SU-DHL-6 (cell line): ENCODE results near the gene DRAP1.

Experiments
- H2AFZ ChIP-seq: fragments of 200-600 bp; sonication (generic); 2 replicates; pipeline ENCODE4 v1.6.1; 2014; ENCODE audit warnings: low read depth, mild to moderate bottlenecking, moderate library complexity, mixed read lengths, antibody characterized with exemption, low read length; ENCODE audit not compliant: severe bottlenecking
- H3F3A ChIP-seq: fragments of 200-600 bp; shearing (Covaris generic); 2 replicates; pipeline ENCODE4 v1.6.0; 2016; ENCODE audit warnings: antibody characterized with exemption, mild to moderate bottlenecking; ENCODE audit not compliant: insufficient read depth
- H3K27ac ChIP-seq: fragments of 200-600 bp; sonication (generic); 2 replicates; pipeline ENCODE4 v1.5.1; 2016; ENCODE audit warnings: low read depth, mild to moderate bottlenecking, low read length, moderate library complexity, mixed read lengths
- H3K27me3 ChIP-seq: fragments of 200-600 bp; sonication (generic), shearing (Covaris generic); 2 replicates; pipeline ENCODE4 v1.6.0; 2014; ENCODE audit warnings: mild to moderate bottlenecking, low read length
- H3K36me3 ChIP-seq: fragments of 200-600 bp; sonication (generic); 2 replicates; pipeline ENCODE4 v1.6.1; 2014; ENCODE audit warnings: mild to moderate bottlenecking, low read length, mixed read lengths
- H3K4me2 ChIP-seq: fragments of 300-600, 200-600 bp; shearing (Covaris generic), sonication (generic); 2 replicates; pipeline ENCODE4 v1.6.0; 2014; ENCODE audit warnings: low read length, low read depth, mild to moderate bottlenecking; ENCODE audit not compliant: poor library complexity, severe bottlenecking
- H3K4me3 ChIP-seq: fragments of 200-600 bp; sonication (generic); 2 replicates; pipeline ENCODE4 v1.5.1; 2014; ENCODE audit warnings: antibody characterized with exemption, low read length, mild to moderate bottlenecking, mixed read lengths; ENCODE audit not compliant: insufficient read depth, poor library complexity, severe bottlenecking
- H3K79me2 ChIP-seq: fragments of 200-600 bp; sonication (generic); 2 replicates; pipeline ENCODE4 v1.6.1; 2014; ENCODE audit warnings: mild to moderate bottlenecking, low read length, moderate library complexity; ENCODE audit not compliant: insufficient read depth
- H3K9ac ChIP-seq: fragments of 200-600 bp; sonication (generic); 2 replicates; pipeline ENCODE4 v1.7.0; 2014; ENCODE audit warnings: mild to moderate bottlenecking, low read length
- H3K9me2 ChIP-seq: fragments of 200-600 bp; sonication (generic); replicated peaks from 2 replicates; pipeline ENCODE4 v1.6.1; 2014; ENCODE audit warnings: low read length; ENCODE audit not compliant: insufficient read depth
- H3K9me3 ChIP-seq: fragments of 200-600 bp; sonication (generic); 2 replicates; pipeline ENCODE4 v1.6.1; 2014; ENCODE audit warnings: low read length, mixed read lengths; ENCODE audit not compliant: insufficient read depth
- H4K20me1 ChIP-seq: fragments of 200-600 bp; sonication (generic); 2 replicates; pipeline ENCODE4 v1.6.1; 2014; ENCODE audit warnings: low read depth, mild to moderate bottlenecking, antibody characterized with exemption, low read length, moderate library complexity, mixed read lengths
- CTCF ChIP-seq: fragments of 200-600 bp; sonication (generic); IDR thresholded peaks from one replicate; pipeline ENCODE4 v1.5.1; 2017; ENCODE audit warnings: antibody characterized with exemption, mild to moderate bottlenecking, low read length, moderate library complexity; ENCODE audit not compliant: insufficient read depth, poor library complexity, severe bottlenecking
- EZH2phosphoT487 ChIP-seq: fragments of 200-600 bp; sonication (generic), shearing (Covaris generic); conservative IDR thresholded peaks from 2 replicates; pipeline ENCODE4 v1.6.1; 2018; ENCODE audit warnings: mild to moderate bottlenecking, antibody characterized with exemption, low read length, moderate library complexity, mixed read lengths

The DRAP1 gene

GRCh38 chr11:65915821-65916251 is 3.4 kb upstream of the DRAP1 start:
- H3K27ac ChIP-seq = no peak overlapping the region

GRCh38 chr11:65916391-65916790 is 2.8 kb upstream of the DRAP1 start:
- no peaks in the 10 kb centered on the region for H3K9me2 ChIP-seq
- no peaks in the 10 kb centered on the region for H3K79me2 ChIP-seq
- no peak overlapping the region for H3K9ac ChIP-seq
- H3K4me2 ChIP-seq = no peak overlapping the region
- H3K36me3 ChIP-seq = no peaks in the 10 kb centered on the region
- no peak overlapping the region for H3K27ac ChIP-seq
- H2AFZ ChIP-seq = no peak overlapping the region
- no peak overlapping the region for H3K4me3 ChIP-seq
- no peaks in the 10 kb centered on the region for H3F3A ChIP-seq
- H3K9me3 ChIP-seq = no peaks in the 10 kb centered on the region
- no peak for TF ChIP-seq CTCF
- TF ChIP-seq EZH2phosphoT487 = no peak
- no peaks in the 10 kb centered on the region for H3K27me3 ChIP-seq
- no peaks in the 10 kb centered on the region for H4K20me1 ChIP-seq

More at GRCh38 chr11:65915821-65916251, 3.4 kb upstream of the DRAP1 start:
- Histone ChIP-seq H4K20me1 (no peaks in the 10 kb centered on the region), H3K27me3 (no peaks in the 10 kb centered on the region), H3K9me3 (no peaks in the 10 kb centered on the region), H3K4me3 (no peak overlapping the region), H3K36me3 (no peaks in the 10 kb centered on the region), H3K4me2 (no peak overlapping the region), H3F3A (no peaks in the 10 kb centered on the region), H3K9ac (no peak overlapping the region), H2AFZ (no peak overlapping the region), H3K9me2 (no peaks in the 10 kb centered on the region), H3K79me2 (no peaks in the 10 kb centered on the region)
- TF ChIP-seq CTCF (no peak), EZH2phosphoT487 (no peak)

GRCh38 chr11:65917077-65917433 is 2.2 kb upstream of the DRAP1 start:
- no peak overlapping the region for H3K4me3 ChIP-seq
- no peaks in the 10 kb centered on the region for H3K9me2 ChIP-seq
- H2AFZ ChIP-seq = no peak overlapping the region
- no peak overlapping the region for H3K4me2 ChIP-seq
- H3K27ac ChIP-seq = no peak overlapping the region
- H3K9ac ChIP-seq = no peak overlapping the region
- H3K9me3 ChIP-seq = no peaks in the 10 kb centered on the region
- H3K27me3 ChIP-seq = no peaks in the 10 kb centered on the region
- H4K20me1 ChIP-seq = no peaks in the 10 kb centered on the region
- no peak for TF ChIP-seq CTCF
- no peak for TF ChIP-seq EZH2phosphoT487
- no peaks in the 10 kb centered on the region for H3K36me3 ChIP-seq
- H3K79me2 ChIP-seq = no peaks in the 10 kb centered on the region
- no peaks in the 10 kb centered on the region for H3F3A ChIP-seq
